GM12878 (cell line): ENCODE measurements around the gene KRTAP10-8. TPM values are rescaled to one million over a fixed set of nuclear protein-coding genes. Genes with fewer than 3 reads are reported as not detected.

Experiments
- ATAC-seq: fragments of 200-7000 bp; cut with Tn5 transposase; 3 replicates; pipeline ENCODE4 v1.9.1; 2020; ENCODE audit warnings: mild to moderate bottlenecking, moderate library complexity
- BruUV-seq: library from RNA; stranded (reverse); fragments of 400-500 nt; replicated peaks from 2 replicates; lab custom pipeline; 2021; lab: Mats Ljungman, UMichigan
- CTCF ChIA-PET: fragments of 300-600 bp; sonication (Branson Sonifier 250); formaldehyde crosslinking; extraction: SDS; loops from one replicate; lab custom pipeline; 2021; ENCODE audit warnings: inconsistent platforms; lab: Yijun Ruan, JAX
- POLR2A ChIA-PET: fragments of 350-600 bp; formaldehyde crosslinking; extraction: SDS; loops from one replicate; lab custom pipeline; 2021; ENCODE audit warnings: inconsistent platforms; lab: Charles Lee
- RAD21 ChIA-PET: fragments of 300-600 bp; sonication (Branson Sonifier 250); formaldehyde crosslinking; loops from one replicate; lab custom pipeline; 2023; ENCODE audit warnings: antibody characterized with exemption; ENCODE audit not compliant: unreplicated experiment; lab: Charles Lee
- SMC1A ChIA-PET: fragments of 300-600 bp; sonication (Branson Sonifier 250); formaldehyde crosslinking; loops from one replicate; lab custom pipeline; 2023; ENCODE audit not compliant: unreplicated experiment, uncharacterized antibody; lab: Charles Lee
- DNase-seq: peaks from one replicate; pipeline ENCODE4 v3.0.0-alpha.2; 2011; ENCODE audit warnings: low read depth, low spot score
- FAIRE-seq: peaks from 3 replicates; lab custom pipeline; 2011; peaks lifted over from hg19 to GRCh38; lab: Jason Lieb, UNC
- H2AFZ ChIP-seq: 2 replicates; pipeline ENCODE4 v1.6.0; 2011; ENCODE audit warnings: low read depth, low read length, control low read depth; ENCODE audit not compliant: control insufficient read depth
- H3K27ac ChIP-seq: 2 replicates; pipeline ENCODE4 v1.5.1; 2011; ENCODE audit warnings: control low read depth; ENCODE audit not compliant: control insufficient read depth, insufficient read depth
- H3K27me3 ChIP-seq, 2 experiments: replicated peaks in 1 of 2; 2 replicates each; pipeline versions ENCODE4 v1.6.0 to v1.6.1; 2011; ENCODE audit warnings: low read length in 1 of 2; ENCODE audit not compliant: control insufficient read depth in 2 of 2, insufficient read depth in 2 of 2
- H3K36me3 ChIP-seq, 2 experiments: 2 replicates each; pipeline ENCODE4 v1.5.1; 2011; ENCODE audit warnings: low read length in 1 of 2; ENCODE audit not compliant: control insufficient read depth in 2 of 2, insufficient read depth in 2 of 2
- H3K4me1 ChIP-seq: 2 replicates; pipeline ENCODE4 v1.6.1; 2011; ENCODE audit warnings: mild to moderate bottlenecking, low read length, moderate library complexity, mixed read lengths; ENCODE audit not compliant: control insufficient read depth, insufficient read depth
- H3K4me2 ChIP-seq: 2 replicates; pipeline ENCODE4 v1.6.0; 2011; ENCODE audit warnings: control low read depth; ENCODE audit not compliant: control insufficient read depth, insufficient read depth
- H3K4me3 ChIP-seq: fragments of 200-600 bp; sonication (generic); 2 replicates; pipeline ENCODE4 v1.5.1; 2016
- H3K79me2 ChIP-seq: 2 replicates; pipeline ENCODE4 v1.6.0; 2011; ENCODE audit warnings: low read length; ENCODE audit not compliant: control insufficient read depth, insufficient read depth
- H3K9ac ChIP-seq: 2 replicates; pipeline ENCODE4 v1.8.0; 2011; ENCODE audit warnings: low read length, control low read depth, mixed read lengths; ENCODE audit not compliant: control insufficient read depth, insufficient read depth
- H3K9me3 ChIP-seq: replicated peaks from 3 replicates; pipeline ENCODE4 v1.5.1; 2011; ENCODE audit warnings: mild to moderate bottlenecking, low read length; ENCODE audit not compliant: control insufficient read depth, insufficient read depth
- H4K20me1 ChIP-seq: 2 replicates; pipeline ENCODE4 v1.6.0; 2011; ENCODE audit not compliant: control insufficient read depth, insufficient read depth
- CBFB ChIP-seq: IDR thresholded peaks from 2 replicates; pipeline ENCODE4 v1.6.1; 2016; ENCODE audit warnings: antibody characterized with exemption, low read depth
- CBX5 ChIP-seq: sonication (generic); IDR thresholded peaks from 2 replicates; pipeline ENCODE4 v1.6.1; 2016; ENCODE audit warnings: low read depth, moderate library complexity, mild to moderate bottlenecking, inconsistent platforms
- CHD1 ChIP-seq: IDR thresholded peaks from 2 replicates; pipeline ENCODE4 v1.6.1; 2012; ENCODE audit warnings: low read depth, low read length, improper control_type of control experiment
- E2F8 ChIP-seq: fragments of 450-650 bp; IDR thresholded peaks from 2 replicates; pipeline ENCODE4 v1.6.1; 2018; ENCODE audit warnings: mild to moderate bottlenecking, low read depth, moderate library complexity; ENCODE audit not compliant: partially characterized antibody
- HDGF ChIP-seq: fragments of 450-650 bp; IDR thresholded peaks from 2 replicates; pipeline ENCODE4 v1.6.1; 2016; ENCODE audit warnings: antibody characterized with exemption
- IRF4 ChIP-seq: IDR thresholded peaks from 2 replicates; pipeline ENCODE4 v1.6.1; 2011; ENCODE audit warnings: low read depth, low read length
- JUND ChIP-seq: IDR thresholded peaks from 2 replicates; pipeline ENCODE4 v1.6.1; 2012; ENCODE audit warnings: low read depth, mild to moderate bottlenecking, low read length, improper control_type of control experiment, moderate library complexity
- MTA2 ChIP-seq: fragments of 450-650 bp; IDR thresholded peaks from 2 replicates; pipeline ENCODE4 v1.6.1; 2016; ENCODE audit warnings: low read depth, mild to moderate bottlenecking, moderate library complexity
- NRF1 ChIP-seq: conservative IDR thresholded peaks from 2 replicates; pipeline ENCODE4 v1.6.1; 2011; ENCODE audit warnings: mild to moderate bottlenecking, low read depth, low read length, improper control_type of control experiment
- RBBP5 ChIP-seq: fragments of 200-600 bp; sonication (generic); conservative IDR thresholded peaks from 2 replicates; pipeline ENCODE4 v1.6.1; 2016
- SMARCA5 ChIP-seq: fragments of 450-650 bp; IDR thresholded peaks from 2 replicates; pipeline ENCODE4 v1.6.1; 2017; ENCODE audit warnings: mild to moderate bottlenecking
- STAT1 ChIP-seq: fragments of 450-650 bp; conservative IDR thresholded peaks from 2 replicates; pipeline ENCODE4 v1.6.1; 2014; ENCODE audit warnings: antibody characterized with exemption, mild to moderate bottlenecking
- TARDBP ChIP-seq: IDR thresholded peaks from 2 replicates; pipeline ENCODE4 v1.6.1; 2016; ENCODE audit warnings: borderline replicate concordance
- TCF3 ChIP-seq: IDR thresholded peaks from 2 replicates; pipeline ENCODE4 v1.6.1; 2012; ENCODE audit warnings: low read depth, mild to moderate bottlenecking, low read length, borderline replicate concordance; ENCODE audit not compliant: insufficient read depth
- ZBED1 ChIP-seq: IDR thresholded peaks from 2 replicates; pipeline ENCODE4 v1.6.1; 2016; ENCODE audit warnings: borderline replicate concordance
- WGBS: methylation state at CpG from one replicate; pipeline ENCODE4 v1.1.6; 2016; ENCODE audit warnings: low lambda C conversion rate; ENCODE audit not compliant: insufficient replicate concordance, insufficient coverage; ENCODE audit errors: missing lambda C conversion rate; 5-methylcytosine and 5-hydroxymethylcytosine counted together
- in situ Hi-C: fragments of 300-500 bp; cut with MboI; formaldehyde crosslinking; loops from 9 replicates; pipeline ENCODE4 v1.14.3; 2018; ENCODE audit warnings: mixed read lengths
- intact Hi-C: fragments of 100-400 bp; cut with micrococcal nuclease; formaldehyde crosslinking; loops from one replicate; pipeline ENCODE4 v1.14.2; 2022; ENCODE audit not compliant: unreplicated experiment
- polyA plus RNA-seq, 11 experiments: library from polyadenylated mRNA; depleted of rRNA in 4 of 11; unstranded in 6 of 11; stranded (reverse) in 5 of 11; fragments of >200 nt; fragmentation: Nextera tagmentation in 4 of 11; fragmentation: Illumina TruSeq in 1 of 11; extraction: Ambion mirVana in 4 of 11; extraction: Trizol in 1 of 11; gene quantifications; 1 replicate in 1 of 11; 2 replicates in 10 of 11; pipeline versions ENCODE4 v1.2.1 to v1.2.3, GENCODE V29; 2011 to 2016; ENCODE audit warnings: inconsistent platforms in 2 of 11, missing spikeins in 2 of 11, low read depth in 1 of 11
- total RNA-seq, 4 experiments: library from RNA; depleted of rRNA in 3 of 4; stranded (reverse); fragments of >200 nt in 3 of 4; fragmentation: Illumina TruSeq in 1 of 4; extraction: Trizol in 1 of 4; gene quantifications; 2 replicates each; pipeline versions ENCODE4 v1.2.1 to v1.2.3, GENCODE V29; 2013 to 2021
- TF ChIP-seq, protein P1 (sequence below): fragments of 450-650 bp; IDR thresholded peaks from 2 replicates; pipeline ENCODE4 v1.6.1; 2017; ENCODE audit warnings: antibody characterized with exemption, mild to moderate bottlenecking, moderate library complexity
- TF ChIP-seq, protein P2 (sequence below): fragments of 450-650 bp; IDR thresholded peaks from 2 replicates; pipeline ENCODE4 v1.6.1; 2016; ENCODE audit warnings: mild to moderate bottlenecking

Gene KRTAP10-8
- total and polyA plus RNA-seq, 10 of the 15 experiments (the other 5 are each of a cell fraction or from before 2014, with no cell fraction given): not detected

GRCh38 chr21:44639331-44639655 is 27.4 kb downstream of the KRTAP10-8 start:
- in situ Hi-C loops: no loop called here
- TF ChIP-seq TCF3: no peak
- no peak for TF ChIP-seq NRF1
- TF ChIP-seq CHD1: no peak
- TF ChIP-seq CBFB: no peak
- TF ChIP-seq JUND: no peak
- TF ChIP-seq E2F8: no peak
- TF ChIP-seq, protein P1, sequence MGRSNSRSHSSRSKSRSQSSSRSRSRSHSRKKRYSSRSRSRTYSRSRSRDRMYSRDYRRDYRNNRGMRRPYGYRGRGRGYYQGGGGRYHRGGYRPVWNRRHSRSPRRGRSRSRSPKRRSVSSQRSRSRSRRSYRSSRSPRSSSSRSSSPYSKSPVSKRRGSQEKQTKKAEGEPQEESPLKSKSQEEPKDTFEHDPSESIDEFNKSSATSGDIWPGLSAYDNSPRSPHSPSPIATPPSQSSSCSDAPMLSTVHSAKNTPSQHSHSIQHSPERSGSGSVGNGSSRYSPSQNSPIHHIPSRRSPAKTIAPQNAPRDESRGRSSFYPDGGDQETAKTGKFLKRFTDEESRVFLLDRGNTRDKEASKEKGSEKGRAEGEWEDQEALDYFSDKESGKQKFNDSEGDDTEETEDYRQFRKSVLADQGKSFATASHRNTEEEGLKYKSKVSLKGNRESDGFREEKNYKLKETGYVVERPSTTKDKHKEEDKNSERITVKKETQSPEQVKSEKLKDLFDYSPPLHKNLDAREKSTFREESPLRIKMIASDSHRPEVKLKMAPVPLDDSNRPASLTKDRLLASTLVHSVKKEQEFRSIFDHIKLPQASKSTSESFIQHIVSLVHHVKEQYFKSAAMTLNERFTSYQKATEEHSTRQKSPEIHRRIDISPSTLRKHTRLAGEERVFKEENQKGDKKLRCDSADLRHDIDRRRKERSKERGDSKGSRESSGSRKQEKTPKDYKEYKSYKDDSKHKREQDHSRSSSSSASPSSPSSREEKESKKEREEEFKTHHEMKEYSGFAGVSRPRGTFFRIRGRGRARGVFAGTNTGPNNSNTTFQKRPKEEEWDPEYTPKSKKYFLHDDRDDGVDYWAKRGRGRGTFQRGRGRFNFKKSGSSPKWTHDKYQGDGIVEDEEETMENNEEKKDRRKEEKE: no peak
- no peak for TF ChIP-seq SMARCA5
- TF ChIP-seq STAT1: no peak
- TF ChIP-seq MTA2: no peak
- TF ChIP-seq CBX5: no peak
- no peak for TF ChIP-seq RBBP5
- no peak for TF ChIP-seq TARDBP
- no peak for TF ChIP-seq IRF4
- no peak for TF ChIP-seq ZBED1
- TF ChIP-seq, protein P2, sequence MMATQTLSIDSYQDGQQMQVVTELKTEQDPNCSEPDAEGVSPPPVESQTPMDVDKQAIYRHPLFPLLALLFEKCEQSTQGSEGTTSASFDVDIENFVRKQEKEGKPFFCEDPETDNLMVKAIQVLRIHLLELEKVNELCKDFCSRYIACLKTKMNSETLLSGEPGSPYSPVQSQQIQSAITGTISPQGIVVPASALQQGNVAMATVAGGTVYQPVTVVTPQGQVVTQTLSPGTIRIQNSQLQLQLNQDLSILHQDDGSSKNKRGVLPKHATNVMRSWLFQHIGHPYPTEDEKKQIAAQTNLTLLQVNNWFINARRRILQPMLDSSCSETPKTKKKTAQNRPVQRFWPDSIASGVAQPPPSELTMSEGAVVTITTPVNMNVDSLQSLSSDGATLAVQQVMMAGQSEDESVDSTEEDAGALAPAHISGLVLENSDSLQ: no peak
- TF ChIP-seq HDGF: no peak
- TF ChIP-seq, all 136 proteins: peak for 0
- Histone ChIP-seq H3K9me3 (peaks cover 1% of the 10 kb centered on the region; the same call in 1 of the 3 replicates), H3K27me3 (no peaks in the 10 kb centered on the region), H4K20me1 (no peaks in the 10 kb centered on the region), H3K27ac (no peak overlapping the region), H3K9ac (no peak overlapping the region), H3K79me2 (no peaks in the 10 kb centered on the region), H2AFZ (no peak overlapping the region), H3K36me3 (no peaks in the 10 kb centered on the region), H3K4me2 (no peak overlapping the region), H3K4me1 (no peaks in the 10 kb centered on the region), H3K4me3 (no peak overlapping the region)
- intact Hi-C loops: no loop called here
- ChIA-PET RAD21 (no interaction called here), CTCF (no interaction called here), SMC1A (no interaction called here), POLR2A (no interaction called here)
- DNase-seq (no peak), ATAC-seq (no peak), FAIRE-seq (no peak)
- no TSS peak for BruUV-seq
- WGBS: 59% methylated on average over 12 of the region's 12 CpGs
